ENCODE results near the gene PCSK5.

DNA sequence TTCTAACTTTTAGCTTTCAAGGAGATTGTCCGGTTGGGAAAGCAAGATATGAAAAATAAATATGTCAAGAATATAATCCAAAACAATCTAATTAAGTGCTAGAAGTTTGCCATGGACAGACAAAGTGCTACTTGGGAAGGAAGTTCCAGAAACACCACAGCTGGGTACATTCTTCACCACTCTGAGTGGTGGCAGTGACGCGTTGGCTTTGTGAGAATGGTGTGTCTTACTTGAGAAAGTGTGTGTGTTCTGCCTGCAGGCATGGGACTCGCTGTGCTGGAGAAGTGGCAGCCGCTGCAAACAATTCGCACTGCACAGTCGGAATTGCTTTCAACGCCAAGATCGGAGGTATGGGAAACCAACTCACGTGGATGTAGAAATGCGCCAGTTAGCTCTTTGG is 177.2 kb downstream of the PCSK5 start:
- TF ChIP-seq, protein P1, sequence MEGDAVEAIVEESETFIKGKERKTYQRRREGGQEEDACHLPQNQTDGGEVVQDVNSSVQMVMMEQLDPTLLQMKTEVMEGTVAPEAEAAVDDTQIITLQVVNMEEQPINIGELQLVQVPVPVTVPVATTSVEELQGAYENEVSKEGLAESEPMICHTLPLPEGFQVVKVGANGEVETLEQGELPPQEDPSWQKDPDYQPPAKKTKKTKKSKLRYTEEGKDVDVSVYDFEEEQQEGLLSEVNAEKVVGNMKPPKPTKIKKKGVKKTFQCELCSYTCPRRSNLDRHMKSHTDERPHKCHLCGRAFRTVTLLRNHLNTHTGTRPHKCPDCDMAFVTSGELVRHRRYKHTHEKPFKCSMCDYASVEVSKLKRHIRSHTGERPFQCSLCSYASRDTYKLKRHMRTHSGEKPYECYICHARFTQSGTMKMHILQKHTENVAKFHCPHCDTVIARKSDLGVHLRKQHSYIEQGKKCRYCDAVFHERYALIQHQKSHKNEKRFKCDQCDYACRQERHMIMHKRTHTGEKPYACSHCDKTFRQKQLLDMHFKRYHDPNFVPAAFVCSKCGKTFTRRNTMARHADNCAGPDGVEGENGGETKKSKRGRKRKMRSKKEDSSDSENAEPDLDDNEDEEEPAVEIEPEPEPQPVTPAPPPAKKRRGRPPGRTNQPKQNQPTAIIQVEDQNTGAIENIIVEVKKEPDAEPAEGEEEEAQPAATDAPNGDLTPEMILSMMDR (IDR thresholded peaks at IDR 0.05) = no peak
- no peak for TF ChIP-seq POLR2A (IDR thresholded peaks at IDR 0.05)
